Prostate gland (tissue), 2 donors: Measurements from ENCODE around the gene RALGPS1.

ENCODE experiments used
- CTCF ChIP-seq, 4 experiments: fragments of 200-600 bp in 2 of 4; fragments of 450-650 bp in 2 of 4; sonication (generic) in 2 of 4; IDR thresholded peaks; 1 replicate in 3 of 4; 2 replicates in 1 of 4; pipeline ENCODE4 v1.5.1; 2016 to 2019; ENCODE audit warnings: antibody characterized with exemption in 4 of 4, mild to moderate bottlenecking in 2 of 4, moderate library complexity in 2 of 4
- POLR2A ChIP-seq: fragments of 450-650 bp; IDR thresholded peaks from one replicate; pipeline ENCODE4 v1.6.1; 2016; ENCODE audit warnings: antibody characterized with exemption, mild to moderate bottlenecking
- POLR2AphosphoS5 ChIP-seq: sonication (generic); formaldehyde crosslinking; IDR thresholded peaks from one replicate; pipeline ENCODE4 v1.6.1; 2017; ENCODE audit warnings: antibody characterized with exemption

DNA sequence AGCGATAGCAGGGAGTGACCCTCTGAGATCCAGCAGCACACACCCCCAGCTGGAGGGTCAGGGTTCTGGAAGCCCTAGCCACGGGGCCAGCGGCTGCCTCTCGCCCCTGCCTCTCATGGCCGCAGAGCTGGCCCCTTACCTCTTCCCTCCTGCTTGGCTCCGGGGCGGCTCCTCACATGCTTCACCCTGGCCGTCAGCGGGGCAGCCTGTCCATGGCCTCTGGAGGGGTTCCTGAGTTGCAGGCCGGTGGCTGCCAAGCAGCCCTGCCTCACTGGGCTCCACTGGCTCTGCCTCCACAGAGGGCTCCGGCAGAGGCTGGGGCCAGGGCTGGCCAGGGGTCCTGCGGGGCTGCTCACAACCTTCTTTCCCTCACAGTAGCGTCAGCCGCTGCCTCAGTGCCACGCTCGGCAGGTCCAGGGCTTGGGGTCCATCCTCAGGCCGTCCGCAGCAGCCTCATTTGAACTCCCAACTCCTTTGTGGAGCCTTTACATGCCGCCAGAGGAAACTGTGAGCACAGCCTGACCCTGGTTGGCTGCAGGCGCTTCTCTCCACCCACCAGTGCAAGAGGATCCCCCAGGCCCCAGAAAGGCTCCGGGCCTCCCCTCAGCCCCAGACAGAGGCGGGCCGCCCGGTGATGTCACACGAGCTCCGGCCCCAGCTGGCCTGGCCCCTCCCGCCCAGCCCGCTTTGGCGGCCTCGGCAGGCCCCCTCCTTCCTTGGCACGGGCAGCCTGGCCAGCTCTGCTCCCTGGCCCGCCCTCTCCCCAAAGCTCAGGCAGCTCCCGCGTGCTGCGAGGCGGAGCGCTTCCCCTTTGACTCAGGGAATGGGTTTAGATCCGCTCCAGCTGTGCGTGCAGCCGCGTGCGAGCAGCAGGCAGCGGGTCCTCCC is 207.8 kb downstream of the RALGPS1 start, which contains the start of gene ANGPTL2:
- TF ChIP-seq CTCF (IDR thresholded peaks at IDR 0.05) (peak in 1 of 4 experiments; percentile 11), POLR2A (peak; percentile 50), POLR2AphosphoS5 (peak; percentile 86)
